ENCODE results near the gene FRMD4A.

Gene FRMD4A

GRCh38 chr10:13969118-13969791 lies 361.5 kb downstream of the FRMD4A start:
- Histone ChIP-seq H3K27me3 (peaks cover 6% of the 10 kb centered on the region), H3K9me3 (no peaks in the 10 kb centered on the region), H3K27ac (no peak overlapping the region), H3K4me3 (ENCODE audit: low read depth in 1 of 2, low read length in 1 of 2) (no peak overlapping the region), H3K36me3 (no peaks in the 10 kb centered on the region), H3K4me1 (ENCODE audit: control insufficient read depth in 1 of 2, insufficient read depth in 1 of 2, low read depth in 1 of 2, low read length in 1 of 2) (no peaks in the 10 kb centered on the region)
- TF ChIP-seq, protein P1, sequence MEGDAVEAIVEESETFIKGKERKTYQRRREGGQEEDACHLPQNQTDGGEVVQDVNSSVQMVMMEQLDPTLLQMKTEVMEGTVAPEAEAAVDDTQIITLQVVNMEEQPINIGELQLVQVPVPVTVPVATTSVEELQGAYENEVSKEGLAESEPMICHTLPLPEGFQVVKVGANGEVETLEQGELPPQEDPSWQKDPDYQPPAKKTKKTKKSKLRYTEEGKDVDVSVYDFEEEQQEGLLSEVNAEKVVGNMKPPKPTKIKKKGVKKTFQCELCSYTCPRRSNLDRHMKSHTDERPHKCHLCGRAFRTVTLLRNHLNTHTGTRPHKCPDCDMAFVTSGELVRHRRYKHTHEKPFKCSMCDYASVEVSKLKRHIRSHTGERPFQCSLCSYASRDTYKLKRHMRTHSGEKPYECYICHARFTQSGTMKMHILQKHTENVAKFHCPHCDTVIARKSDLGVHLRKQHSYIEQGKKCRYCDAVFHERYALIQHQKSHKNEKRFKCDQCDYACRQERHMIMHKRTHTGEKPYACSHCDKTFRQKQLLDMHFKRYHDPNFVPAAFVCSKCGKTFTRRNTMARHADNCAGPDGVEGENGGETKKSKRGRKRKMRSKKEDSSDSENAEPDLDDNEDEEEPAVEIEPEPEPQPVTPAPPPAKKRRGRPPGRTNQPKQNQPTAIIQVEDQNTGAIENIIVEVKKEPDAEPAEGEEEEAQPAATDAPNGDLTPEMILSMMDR (IDR thresholded peaks at IDR 0.05): no peak

GRCh38 chr10:13961853-13962252 lies 368.9 kb downstream of the FRMD4A start:
- TF ChIP-seq, protein P1 (IDR thresholded peaks at IDR 0.05): no peak
- peaks cover 42% of the 10 kb centered on the region for H3K27me3 ChIP-seq
- H3K27ac ChIP-seq: no peak overlapping the region
- no peaks in the 10 kb centered on the region for H3K36me3 ChIP-seq
- H3K9me3 ChIP-seq: no peaks in the 10 kb centered on the region
- H3K4me3 ChIP-seq (ENCODE audit: low read depth in 1 of 2, low read length in 1 of 2): no peak overlapping the region
- H3K4me1 ChIP-seq (ENCODE audit: control insufficient read depth in 1 of 2, insufficient read depth in 1 of 2, low read depth in 1 of 2, low read length in 1 of 2): no peaks in the 10 kb centered on the region

- TF ChIP-seq, protein P1 (IDR thresholded peaks at IDR 0.05): no peak
- Histone ChIP-seq H3K27ac (no peak overlapping the region), H3K4me3 (ENCODE audit: low read depth in 1 of 2, low read length in 1 of 2) (no peak overlapping the region)
These were observed 369.6 kb downstream of the FRMD4A start for GRCh38 chr10:13961097-13961496.

GRCh38 chr10:13960603-13961002 lies 370.1 kb downstream of the FRMD4A start:
- H3K4me1 ChIP-seq (ENCODE audit: control insufficient read depth in 1 of 2, insufficient read depth in 1 of 2, low read depth in 1 of 2, low read length in 1 of 2): no peaks in the 10 kb centered on the region
- H3K9me3 ChIP-seq: no peaks in the 10 kb centered on the region
- H3K27ac ChIP-seq: no peak overlapping the region
- H3K27me3 ChIP-seq: peaks cover 42% of the 10 kb centered on the region
- TF ChIP-seq, protein P1 (IDR thresholded peaks at IDR 0.05): no peak
- H3K36me3 ChIP-seq: no peaks in the 10 kb centered on the region
- no peak overlapping the region for H3K4me3 ChIP-seq (ENCODE audit: low read depth in 1 of 2, low read length in 1 of 2)

More at GRCh38 chr10:13961097-13961496, 369.6 kb downstream of the FRMD4A start:
- H3K4me1 ChIP-seq (ENCODE audit: control insufficient read depth in 1 of 2, insufficient read depth in 1 of 2, low read depth in 1 of 2, low read length in 1 of 2): no peaks in the 10 kb centered on the region
- H3K27me3 ChIP-seq: peaks cover 42% of the 10 kb centered on the region
- no peaks in the 10 kb centered on the region for H3K9me3 ChIP-seq
- no peaks in the 10 kb centered on the region for H3K36me3 ChIP-seq

DNA sequence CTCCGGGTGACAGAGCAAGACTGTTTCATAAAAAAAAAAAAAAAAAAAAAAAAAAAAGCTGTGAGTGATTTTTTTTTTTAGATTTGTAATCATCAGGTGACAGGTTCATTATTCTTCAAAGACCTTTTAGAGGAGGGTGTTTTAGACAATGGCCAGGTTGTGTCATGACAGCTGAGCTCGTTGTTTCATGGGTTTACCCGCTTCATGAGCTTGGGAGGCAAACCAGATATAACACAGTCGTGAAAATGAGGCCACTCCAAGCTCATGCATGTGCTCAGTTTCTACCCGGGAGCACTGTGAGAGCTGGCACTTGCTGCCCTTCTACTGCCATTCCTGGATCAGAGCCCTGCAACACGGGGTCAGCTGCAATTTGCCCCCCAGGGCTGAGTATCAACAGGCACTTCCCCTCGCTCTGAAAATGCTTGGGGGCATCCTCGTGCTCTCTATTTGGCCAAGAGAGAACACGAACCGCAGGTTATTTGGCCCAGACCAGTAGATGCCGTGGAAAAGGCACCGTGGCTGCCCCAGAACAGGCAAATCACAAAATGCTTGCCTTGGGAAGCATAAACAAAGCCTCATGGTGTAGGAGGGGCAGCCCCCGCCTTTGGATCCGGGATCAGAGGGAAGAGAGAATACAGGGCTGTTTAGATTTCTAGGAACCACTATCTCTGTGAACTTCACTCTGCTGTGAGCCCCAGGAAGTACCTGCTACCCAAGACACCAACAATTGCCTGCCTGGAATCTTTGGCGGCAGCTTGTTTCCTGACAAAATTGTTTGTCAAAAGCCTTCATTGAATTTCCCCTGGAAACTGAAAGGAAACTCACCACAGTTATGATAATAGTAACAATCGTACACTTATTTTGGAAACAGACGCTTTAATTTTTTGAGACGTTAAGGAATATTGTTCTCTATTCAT lies 371.0 kb downstream of the FRMD4A start:
- Histone ChIP-seq H3K27ac (no peak overlapping the region), H3K36me3 (no peaks in the 10 kb centered on the region), H3K4me3 (ENCODE audit: low read depth in 1 of 2, low read length in 1 of 2) (no peak overlapping the region), H3K4me1 (ENCODE audit: control insufficient read depth in 1 of 2, insufficient read depth in 1 of 2, low read depth in 1 of 2, low read length in 1 of 2) (no peaks in the 10 kb centered on the region), H3K27me3 (peaks cover 36% of the 10 kb centered on the region), H3K9me3 (no peaks in the 10 kb centered on the region)
- TF ChIP-seq, protein P1 (IDR thresholded peaks at IDR 0.05): no peak
